Measurements from ENCODE around the gene RBM14.

DNA sequence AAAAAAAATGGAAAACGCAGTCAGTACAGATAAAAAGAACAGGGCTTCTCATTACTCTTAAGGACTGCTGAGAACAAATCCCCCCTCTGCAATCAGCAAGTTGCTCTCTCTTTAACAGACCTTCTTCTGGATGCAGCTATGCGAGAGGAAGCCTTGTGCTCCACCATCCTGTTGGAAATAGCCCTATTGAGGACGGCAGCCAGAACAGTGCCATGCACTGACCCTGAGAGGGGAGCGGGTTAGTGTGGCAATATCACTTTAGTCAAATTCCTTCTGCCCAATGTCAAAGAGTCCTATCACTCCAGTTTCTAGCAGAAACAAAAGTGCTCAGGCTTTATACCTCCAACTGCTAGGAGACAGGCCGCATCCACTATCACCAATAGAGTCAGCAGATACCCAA lies 54.4 kb downstream of the RBM14 start:
- no peak for TF ChIP-seq POLR2AphosphoS5 (IDR thresholded peaks at IDR 0.05)
- TF ChIP-seq, protein P1, sequence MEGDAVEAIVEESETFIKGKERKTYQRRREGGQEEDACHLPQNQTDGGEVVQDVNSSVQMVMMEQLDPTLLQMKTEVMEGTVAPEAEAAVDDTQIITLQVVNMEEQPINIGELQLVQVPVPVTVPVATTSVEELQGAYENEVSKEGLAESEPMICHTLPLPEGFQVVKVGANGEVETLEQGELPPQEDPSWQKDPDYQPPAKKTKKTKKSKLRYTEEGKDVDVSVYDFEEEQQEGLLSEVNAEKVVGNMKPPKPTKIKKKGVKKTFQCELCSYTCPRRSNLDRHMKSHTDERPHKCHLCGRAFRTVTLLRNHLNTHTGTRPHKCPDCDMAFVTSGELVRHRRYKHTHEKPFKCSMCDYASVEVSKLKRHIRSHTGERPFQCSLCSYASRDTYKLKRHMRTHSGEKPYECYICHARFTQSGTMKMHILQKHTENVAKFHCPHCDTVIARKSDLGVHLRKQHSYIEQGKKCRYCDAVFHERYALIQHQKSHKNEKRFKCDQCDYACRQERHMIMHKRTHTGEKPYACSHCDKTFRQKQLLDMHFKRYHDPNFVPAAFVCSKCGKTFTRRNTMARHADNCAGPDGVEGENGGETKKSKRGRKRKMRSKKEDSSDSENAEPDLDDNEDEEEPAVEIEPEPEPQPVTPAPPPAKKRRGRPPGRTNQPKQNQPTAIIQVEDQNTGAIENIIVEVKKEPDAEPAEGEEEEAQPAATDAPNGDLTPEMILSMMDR (IDR thresholded peaks at IDR 0.05), result no peak

Measured in breast epithelium (tissue), 3 donors.